GM18502 (cell line): ENCODE measurements around the gene COX15.
"Not testable (repeated sequence)": the region's sequence is repeated elsewhere in the genome, so short reads cannot be mapped to it uniquely, and the experiment has no call there.

Experiments used
- ATAC-seq: cut with Tn5 transposase; IDR thresholded peaks from one replicate; pipeline ENCODE4 v1.9.1; 2021; ENCODE audit warnings: mild to moderate bottlenecking; ENCODE audit not compliant: unreplicated experiment, poor library complexity

Gene COX15

GRCh38 chr10:99742254-99742653, 10.3 kb upstream of the COX15 start:
- ATAC-seq: no peak

- ATAC-seq: no peak
These were observed 9.1 kb upstream of the COX15 start for GRCh38 chr10:99740933-99741559.

- no peak for ATAC-seq
These were observed 8.3 kb upstream of the COX15 start for GRCh38 chr10:99740260-99740659.

- ATAC-seq: not testable (repeated sequence)
These were observed 2.2 kb upstream of the COX15 start for GRCh38 chr10:99734111-99734510.

GRCh38 chr10:99733366-99733765, 1.4 kb upstream of the COX15 start:
- no peak for ATAC-seq

GRCh38 chr10:99731306-99732032, 458 bp downstream of the COX15 start:
- peak; percentile 43 for ATAC-seq

- ATAC-seq: no peak
These were observed 1.9 kb downstream of the COX15 start for GRCh38 chr10:99730026-99730425.

GRCh38 chr10:99720387-99720786, 11.5 kb downstream of the COX15 start:
- ATAC-seq: no peak

GRCh38 chr10:99714446-99714845, 17.5 kb downstream of the COX15 start:
- ATAC-seq: no peak

- ATAC-seq: no peak
These were observed 20.7 kb downstream of the COX15 start for GRCh38 chr10:99711129-99711719.

- ATAC-seq: peak; percentile 88
These were observed 22.3 kb downstream of the COX15 start for GRCh38 chr10:99709480-99710229.

GRCh38 chr10:99708428-99709012, 23.4 kb downstream of the COX15 start:
- no peak for ATAC-seq

GRCh38 chr10:99700649-99701048, 31.3 kb downstream of the COX15 start:
- ATAC-seq: no peak

GRCh38 chr10:99698504-99699080, 33.3 kb downstream of the COX15 start:
- ATAC-seq: no peak

- no peak for ATAC-seq
These were observed 36.2 kb downstream of the COX15 start for GRCh38 chr10:99695761-99696160.

- no peak for ATAC-seq
These were observed 37.9 kb downstream of the COX15 start for GRCh38 chr10:99693933-99694583.

GRCh38 chr10:99689461-99689860, 42.5 kb downstream of the COX15 start:
- no peak for ATAC-seq

GRCh38 chr10:99685597-99685967, 46.3 kb downstream of the COX15 start:
- peak; percentile 90 for ATAC-seq

GRCh38 chr10:99682752-99683151, 49.2 kb downstream of the COX15 start:
- ATAC-seq: no peak
